IPS DF 4.7 (cell line): ENCODE results near the gene CTNNA3.

Experiments
- DNase-seq: peaks from one replicate; pipeline ENCODE4 v3.0.0-alpha.2; 2013; ENCODE audit warnings: low spot score; ENCODE audit errors: extremely low read depth

Gene CTNNA3

GRCh38 chr10:65968437-65968836 is 1727.6 kb downstream of the CTNNA3 start:
- no peak for DNase-seq

- no peak for DNase-seq
These were observed 1731.8 kb downstream of the CTNNA3 start for GRCh38 chr10:65964205-65964604.

GRCh38 chr10:65952086-65952485 is 1743.9 kb downstream of the CTNNA3 start:
- DNase-seq: no peak

- no peak for DNase-seq
These were observed 1745.9 kb downstream of the CTNNA3 start for GRCh38 chr10:65950075-65950474.

GRCh38 chr10:65949526-65949925 is 1746.5 kb downstream of the CTNNA3 start:
- DNase-seq: no peak

GRCh38 chr10:65945061-65945460 is 1750.9 kb downstream of the CTNNA3 start:
- DNase-seq: no peak

- DNase-seq: no peak
These were observed 1752.5 kb downstream of the CTNNA3 start for GRCh38 chr10:65943451-65943850.

- DNase-seq: no peak
These were observed 1755.0 kb downstream of the CTNNA3 start for GRCh38 chr10:65940816-65941662.

- DNase-seq: no peak
These were observed 1755.9 kb downstream of the CTNNA3 start for GRCh38 chr10:65940105-65940504.

- DNase-seq: no peak
These were observed 1764.5 kb downstream of the CTNNA3 start for GRCh38 chr10:65931291-65932070.

GRCh38 chr10:65911151-65911835 is 1784.7 kb downstream of the CTNNA3 start:
- DNase-seq: no peak

GRCh38 chr10:65910209-65910608 is 1785.8 kb downstream of the CTNNA3 start:
- no peak for DNase-seq

- DNase-seq: no peak
These were observed 1788.7 kb downstream of the CTNNA3 start for GRCh38 chr10:65907199-65907712.

GRCh38 chr10:65903620-65904019 is 1792.4 kb downstream of the CTNNA3 start:
- DNase-seq: no peak

- DNase-seq: no peak
These were observed 1795.7 kb downstream of the CTNNA3 start for GRCh38 chr10:65900271-65900670.

GRCh38 chr10:65898055-65898454 is 1797.9 kb downstream of the CTNNA3 start:
- DNase-seq: no peak

GRCh38 chr10:65894961-65895360 is 1801.0 kb downstream of the CTNNA3 start:
- no peak for DNase-seq

GRCh38 chr10:65894379-65894778 is 1801.6 kb downstream of the CTNNA3 start:
- no peak for DNase-seq

GRCh38 chr10:65893676-65894075 is 1802.3 kb downstream of the CTNNA3 start:
- DNase-seq: no peak

GRCh38 chr10:65892284-65892683 is 1803.7 kb downstream of the CTNNA3 start:
- DNase-seq: no peak

GRCh38 chr10:65891073-65891981 is 1804.7 kb downstream of the CTNNA3 start:
- DNase-seq: no peak
